Stimulated activated CD8-positive, alpha-beta memory T cell treated with anti-CD3 and anti-CD28 coated beads, Interleukin-2, amount 100 ng/mL, for 48 hours (primary cell): ENCODE measurements around the gene TADA3.
A peak's percentile ranks its signal among the peaks of the same experiment; 100 is the strongest.

ENCODE experiments used
- DNase-seq, 2 donors: peaks; one replicate each; pipeline ENCODE4 v3.0.0-alpha.2; 2020; ENCODE audit warnings: low read depth in 2 of 2

Gene TADA3

GRCh38 chr3:9809615-9810432 is 17.6 kb upstream of the TADA3 start, which contains the start of gene TTLL3:
Gene TTLL3, plus strand, starts transcription at chr3:9810262. Its CDS starts 400 bp downstream, at chr3:9810662.
- DNase-seq: peak; percentile 17 to 26

- no peak for DNase-seq
Observed at GRCh38 chr3:9809239-9809614, 17.0 kb upstream of the TADA3 start.

- DNase-seq: peak; percentile 34 to 40
Observed at GRCh38 chr3:9808345-9809037, 16.2 kb upstream of the TADA3 start.

DNA sequence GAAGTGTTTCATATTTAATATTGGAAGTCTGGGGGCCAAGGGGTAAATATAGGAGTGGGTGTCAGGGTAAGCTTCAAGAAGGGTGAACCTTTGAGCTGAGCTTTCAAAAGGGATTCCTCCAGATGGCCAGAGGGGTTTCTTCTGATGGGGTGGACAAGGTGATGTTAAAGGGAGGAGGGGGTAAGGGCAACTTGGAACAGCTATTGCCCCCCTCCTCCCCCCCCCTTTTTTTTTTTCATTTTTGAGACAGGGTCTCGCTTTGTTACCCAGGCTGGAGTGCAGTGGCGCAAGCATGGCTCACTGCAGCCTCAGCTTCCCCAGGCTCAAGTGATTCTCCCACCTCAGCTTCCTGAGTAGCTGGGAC is 15.7 kb upstream of the TADA3 start:
- no peak for DNase-seq

DNA sequence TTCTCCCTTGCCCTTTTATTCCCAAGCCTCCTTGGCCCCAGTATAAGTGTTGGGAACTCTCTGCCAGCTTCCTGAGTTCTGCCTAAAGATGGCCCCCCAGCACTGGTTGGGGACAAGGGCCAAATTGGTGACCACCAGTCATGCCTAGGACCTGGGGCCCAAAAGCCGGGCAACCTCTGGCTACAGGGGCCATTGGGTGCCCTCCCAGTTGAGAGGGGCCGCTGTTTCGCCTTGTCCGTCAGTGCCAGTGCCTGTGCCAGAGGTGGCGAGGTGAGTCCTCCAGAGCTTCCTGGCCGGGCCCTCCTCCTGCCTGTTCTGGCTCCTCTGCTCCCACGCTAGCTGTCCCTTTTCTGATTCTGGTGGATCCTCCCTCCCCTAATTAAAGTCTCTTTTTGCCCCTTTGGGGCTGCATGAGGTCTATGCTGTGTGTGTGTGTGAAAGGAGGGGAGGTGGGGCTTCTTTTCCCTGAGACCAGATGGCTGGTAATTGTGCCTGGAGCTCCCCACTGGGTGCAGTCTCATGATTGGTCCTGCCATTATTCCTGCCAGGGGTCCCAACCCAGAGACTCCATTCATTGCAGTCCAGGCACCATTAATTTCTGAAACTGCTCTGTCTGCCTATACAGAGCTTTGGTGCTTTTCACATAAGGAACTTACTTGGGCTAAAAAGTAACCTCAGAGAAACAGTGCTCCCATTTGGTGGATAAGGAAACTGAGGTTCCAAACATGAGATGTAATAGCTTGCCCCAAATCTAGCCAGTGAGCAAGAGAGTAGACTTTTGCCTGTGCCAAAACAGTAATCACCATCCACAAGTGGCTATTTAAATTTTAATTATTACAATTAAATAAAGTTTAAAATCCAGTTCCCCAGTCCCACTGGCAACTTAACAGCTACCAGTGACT is 14.7 kb upstream of the TADA3 start:
- DNase-seq: no peak

DNA sequence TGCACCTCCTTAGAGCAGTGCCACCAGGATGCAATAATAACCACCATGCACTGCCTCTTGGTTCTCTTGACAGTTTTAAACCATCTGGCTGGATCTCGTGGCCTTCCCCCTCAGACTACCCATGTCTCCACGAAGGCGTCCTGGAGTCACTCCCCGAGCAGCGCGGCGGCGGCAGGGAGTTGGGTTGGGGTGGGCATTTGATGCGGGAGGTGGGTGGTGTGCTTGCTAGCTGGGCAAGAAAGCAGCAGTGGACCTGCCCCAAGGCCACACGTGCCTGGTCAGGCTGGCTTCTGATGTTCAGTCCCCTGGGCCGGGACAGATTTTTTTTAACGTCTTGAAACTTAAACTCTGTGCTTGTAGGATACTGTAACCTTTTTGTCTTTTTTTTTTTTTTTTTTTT is 13.9 kb upstream of the TADA3 start:
- DNase-seq: no peak

DNA sequence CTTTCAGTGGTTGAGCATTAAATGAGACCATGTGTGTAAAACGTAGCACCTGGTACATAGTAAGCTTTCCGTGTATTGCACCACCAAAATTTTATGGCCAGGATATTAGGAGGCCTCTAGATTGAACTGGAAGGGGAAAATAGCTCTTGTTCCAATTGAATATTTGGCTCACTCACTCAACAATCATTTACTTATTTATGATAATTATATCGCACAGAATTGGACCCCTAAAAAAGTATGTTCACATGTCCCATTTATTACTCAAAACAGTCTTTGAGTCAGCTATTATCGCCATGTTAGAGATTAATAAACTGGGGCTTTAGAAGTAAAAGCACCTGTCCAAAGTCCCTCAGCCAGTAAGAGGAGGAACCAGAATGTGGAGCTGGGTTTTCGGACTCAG is 12.7 kb upstream of the TADA3 start:
- DNase-seq: no peak

DNA sequence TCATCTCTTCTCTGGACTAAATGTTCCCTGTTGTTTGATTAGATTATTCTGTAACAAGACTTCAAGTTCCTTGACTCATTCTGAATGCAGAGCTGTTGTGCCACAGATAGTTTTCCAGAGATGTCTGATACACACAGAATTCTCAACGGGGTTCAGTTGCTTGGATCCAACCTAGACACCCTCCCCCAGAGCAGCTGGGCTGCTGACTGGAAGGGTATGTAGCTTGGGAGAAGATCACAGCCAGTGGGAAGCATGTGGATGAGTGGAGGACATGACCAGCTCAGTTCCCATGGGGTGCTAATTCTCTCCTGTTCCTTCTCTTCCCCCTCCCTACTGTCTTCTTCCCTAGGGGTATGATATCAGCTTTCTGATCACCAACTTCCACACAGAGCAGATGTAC is 11.2 kb upstream of the TADA3 start:
- no peak for DNase-seq

- no peak for DNase-seq
Observed at GRCh38 chr3:9800529-9800928, 8.3 kb upstream of the TADA3 start.

DNA sequence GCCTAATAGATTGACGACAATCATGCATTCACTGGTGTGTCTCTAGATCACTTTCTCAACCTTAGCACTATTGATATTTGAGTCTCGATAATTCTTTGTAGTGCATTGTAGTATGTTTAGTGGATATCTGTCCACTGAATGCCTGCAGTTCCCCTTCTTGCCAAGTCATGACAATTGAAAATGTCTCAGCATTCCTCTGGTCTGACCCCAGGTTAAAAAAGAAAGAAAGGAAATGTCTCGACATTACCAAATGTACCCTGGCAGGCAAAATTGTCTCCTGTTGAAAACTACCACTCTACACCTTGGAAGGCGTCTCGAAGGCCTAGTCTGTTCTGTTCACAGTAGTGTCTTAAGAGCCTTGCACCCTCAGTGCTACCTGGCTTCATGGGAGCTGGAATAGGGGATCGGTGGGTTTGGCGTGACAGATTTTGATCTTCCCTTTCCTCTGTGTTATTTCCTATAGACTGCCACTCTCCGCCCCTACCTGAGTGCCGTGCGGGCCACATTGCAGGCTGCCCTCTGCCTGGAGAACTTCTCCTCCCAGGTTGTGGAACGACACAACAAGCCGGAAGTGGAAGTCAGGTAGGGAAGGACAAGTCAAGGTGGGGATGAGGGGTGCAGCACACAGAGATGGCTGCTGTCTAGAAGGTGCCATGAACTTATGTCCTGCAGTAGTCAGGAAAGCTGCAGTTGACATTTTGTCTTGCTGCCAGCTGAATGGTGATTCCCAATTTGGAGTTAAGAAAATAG is 5.1 kb upstream of the TADA3 start:
- DNase-seq: no peak

- no peak for DNase-seq
Observed at GRCh38 chr3:9795207-9795606, 2.9 kb upstream of the TADA3 start.

GRCh38 chr3:9794400-9794799 is 2.1 kb upstream of the TADA3 start:
- DNase-seq: no peak

DNA sequence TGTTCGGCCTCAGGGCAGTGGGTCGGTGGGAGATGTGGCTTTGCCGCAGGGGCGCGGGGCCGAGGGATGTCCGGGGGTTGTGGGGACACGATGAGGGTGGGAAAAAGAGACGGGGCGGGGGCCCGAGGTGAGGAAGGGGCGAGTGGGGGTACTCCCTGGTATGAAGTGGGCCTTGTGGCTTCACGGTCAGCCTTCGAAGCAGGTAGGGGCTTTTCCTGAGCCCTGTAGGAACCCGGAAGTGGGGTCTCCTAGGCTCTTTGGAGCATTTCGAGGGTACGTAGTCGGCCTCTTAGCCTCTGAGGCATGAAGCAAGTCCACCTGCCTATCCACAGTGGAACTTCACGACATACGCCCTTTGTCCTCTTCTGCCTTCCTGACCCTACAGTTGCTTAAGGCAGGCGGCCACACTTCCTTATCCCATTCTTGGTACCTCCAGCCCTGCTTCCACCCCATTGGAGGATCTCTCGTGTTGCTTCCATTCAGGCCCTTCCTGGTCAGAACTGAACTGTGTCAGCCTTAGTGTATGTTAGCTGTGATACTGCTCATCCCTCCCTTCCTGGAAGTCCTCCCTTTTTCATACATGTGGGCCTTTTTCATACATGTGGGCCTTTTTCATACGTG is 998 bp upstream of the TADA3 start:
- no peak for DNase-seq

DNA sequence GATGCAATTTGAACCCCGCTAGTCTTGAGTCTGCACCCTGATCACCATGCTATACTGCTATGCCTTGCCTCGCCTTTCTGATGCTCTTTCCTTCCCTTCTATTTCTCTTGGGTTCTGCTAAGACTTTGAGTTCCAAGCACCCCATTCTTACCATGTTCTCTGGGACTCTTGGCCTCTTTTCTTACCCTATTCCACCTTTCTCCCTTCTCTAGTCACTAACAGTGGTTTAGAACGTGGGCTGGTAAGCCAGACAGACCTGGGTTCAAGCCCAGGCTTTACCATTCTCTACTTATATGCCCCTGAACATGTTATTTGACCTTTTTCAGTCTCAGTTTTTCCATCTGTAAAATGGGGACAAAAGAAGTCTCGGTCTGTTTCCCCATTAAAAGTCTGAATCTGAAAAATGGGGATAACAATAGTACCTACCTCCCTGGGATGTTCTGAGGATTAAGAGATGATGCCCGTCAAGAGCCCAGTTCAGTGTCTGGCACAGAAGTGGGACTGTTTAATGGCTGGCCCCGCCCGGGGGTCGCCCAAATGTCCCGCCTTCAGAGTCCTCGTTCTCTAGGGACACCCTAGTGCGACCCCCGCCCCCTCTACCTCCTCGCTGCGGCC is 376 bp downstream of the TADA3 start:
- no peak for DNase-seq

- DNase-seq: no peak
Observed at GRCh38 chr3:9791127-9791526, 1.1 kb downstream of the TADA3 start.

DNA sequence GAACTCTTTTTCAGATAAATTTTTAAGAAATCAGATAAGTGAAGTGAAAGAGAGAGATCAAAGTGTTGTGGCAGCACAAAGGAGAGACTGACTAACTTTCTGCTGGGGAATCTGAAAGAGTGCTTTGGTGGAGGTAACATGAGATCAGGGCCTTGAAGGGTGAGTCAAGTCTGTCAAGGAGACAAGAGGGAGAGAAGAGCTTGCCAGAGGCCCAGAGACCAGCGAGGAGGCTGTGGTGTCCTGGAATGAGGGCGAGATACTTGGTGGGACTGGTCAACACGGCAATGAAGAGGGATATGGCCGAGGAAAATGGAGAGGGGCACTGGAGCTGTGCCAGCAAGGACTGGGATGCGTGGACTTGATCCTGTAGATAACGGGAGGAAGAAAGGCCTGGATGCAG is 4.6 kb downstream of the TADA3 start:
- no peak for DNase-seq

GRCh38 chr3:9786825-9787669 is 5.2 kb downstream of the TADA3 start:
- DNase-seq: no peak

DNA sequence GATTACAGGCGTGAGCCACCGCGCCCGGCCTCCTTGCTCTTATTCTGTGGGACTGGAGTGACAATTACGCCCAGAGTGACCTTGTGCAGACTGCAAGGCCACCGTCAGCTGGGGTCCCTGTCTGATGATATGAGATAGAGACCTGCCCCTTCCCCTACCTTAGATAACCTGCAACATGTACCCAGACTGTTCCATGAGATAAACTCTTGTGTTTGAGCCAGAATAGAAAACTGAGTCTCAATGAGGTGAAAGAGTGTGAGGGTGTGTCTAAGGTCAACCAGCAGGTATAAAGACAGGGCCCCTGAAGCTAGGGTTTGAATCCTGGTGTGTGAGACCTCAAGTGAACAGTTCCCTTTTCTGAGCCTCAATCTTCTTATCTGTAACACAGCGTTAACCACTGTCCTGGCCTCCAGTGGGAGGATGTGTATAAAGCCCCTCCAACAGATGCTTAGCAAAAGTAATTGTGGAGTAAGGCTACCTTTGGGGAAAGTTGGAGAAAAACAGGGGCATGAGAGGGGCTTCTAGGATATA is 6.0 kb downstream of the TADA3 start:
- DNase-seq: no peak

- DNase-seq: no peak
Observed at GRCh38 chr3:9785602-9786001, 6.7 kb downstream of the TADA3 start.

- no peak for DNase-seq
Observed at GRCh38 chr3:9784965-9785364, 7.3 kb downstream of the TADA3 start.
